Panc1 (cell line): ENCODE data around the gene TLR6.

Experiments
- CTCF ChIP-seq: fragments of 450-650 bp; IDR thresholded peaks from 2 replicates; pipeline ENCODE4 v1.5.1; 2017; ENCODE audit warnings: mild to moderate bottlenecking
- POLR2AphosphoS5 ChIP-seq: IDR thresholded peaks from 2 replicates; pipeline ENCODE4 v1.6.1; 2012; ENCODE audit warnings: mild to moderate bottlenecking, low read depth, low read length, moderate library complexity
- REST ChIP-seq, 2 experiments: IDR thresholded peaks; 2 replicates each; pipeline ENCODE4 v1.6.1; 2011 to 2012; ENCODE audit warnings: low read depth in 2 of 2, control low read depth in 1 of 2, low read length in 1 of 2, mild to moderate bottlenecking in 1 of 2, moderate library complexity in 1 of 2; ENCODE audit not compliant: insufficient read depth in 1 of 2
- SIN3A ChIP-seq: IDR thresholded peaks from 2 replicates; pipeline ENCODE4 v1.6.1; 2012; ENCODE audit warnings: low read depth, mild to moderate bottlenecking, low read length, moderate library complexity, borderline replicate concordance; ENCODE audit not compliant: insufficient read depth
- TCF7L2 ChIP-seq: IDR thresholded peaks from 2 replicates; pipeline ENCODE4 v1.6.1; 2011; ENCODE audit warnings: mild to moderate bottlenecking, low read depth, low read length, inconsistent platforms

- TF ChIP-seq CTCF (no peak), POLR2AphosphoS5 (no peak), SIN3A (no peak), REST (IDR thresholded peaks at IDR 0.05; ENCODE audit: insufficient read depth in 1 of 2, low read depth in 2 of 2, low read length in 1 of 2) (no peak), TCF7L2 (no peak)
Observed at GRCh38 chr4:38834570-38834969, 22.0 kb downstream of the TLR6 start.
